Inflammatory macrophage (primary cell): Measurements from ENCODE around the gene LONP2.

Experiments used
- DNase-seq, 2 donors: peaks; one replicate each; pipeline ENCODE4 v3.0.0-alpha.2; 2020 to 2022
- total RNA-seq, 18 experiments: gene quantifications; one replicate each; lab custom pipeline; 2026; ENCODE audit warnings: mixed read lengths in 6 of 18, inconsistent platforms in 2 of 18; lab: John Stamatoyannopoulos, UW

LONP2 gene
- total RNA-seq = 56.0 to 155 (median 133) reads per million in 18 experiments

GRCh38 chr16:48244080-48244862 is at the start of gene LONP2:
LONP2 (plus strand) TSS chr16:48244300; CDS start chr16:48244389, 89 bp downstream.
- DNase-seq = peak; percentile 94 to 96

GRCh38 chr16:48194828-48195556 is 49.1 kb upstream of the LONP2 start:
- peak; percentile 10 to 11 for DNase-seq

- DNase-seq = no peak
Measured at GRCh38 chr16:48197294-48197693, 46.8 kb upstream of the LONP2 start.

GRCh38 chr16:48201515-48202201 is 42.4 kb upstream of the LONP2 start:
- peak; percentile 41 to 42 for DNase-seq

- DNase-seq = no peak
Measured at GRCh38 chr16:48203974-48204824, 39.9 kb upstream of the LONP2 start.

GRCh38 chr16:48204825-48205151 is 39.3 kb upstream of the LONP2 start:
- no peak for DNase-seq

- DNase-seq = no peak
Measured at GRCh38 chr16:48206594-48207242, 37.4 kb upstream of the LONP2 start.

GRCh38 chr16:48210747-48211146 is 33.4 kb upstream of the LONP2 start:
- no peak for DNase-seq

- DNase-seq = no peak
Measured at GRCh38 chr16:48212033-48212432, 32.1 kb upstream of the LONP2 start.

- no peak for DNase-seq
Measured at GRCh38 chr16:48215738-48216137, 28.4 kb upstream of the LONP2 start.

- no peak for DNase-seq
Measured at GRCh38 chr16:48217708-48218107, 26.4 kb upstream of the LONP2 start.

GRCh38 chr16:48218473-48218872 is 25.6 kb upstream of the LONP2 start:
- DNase-seq = no peak

- DNase-seq = no peak
Measured at GRCh38 chr16:48220891-48221290, 23.2 kb upstream of the LONP2 start.

- DNase-seq = no peak
Measured at GRCh38 chr16:48223490-48223889, 20.6 kb upstream of the LONP2 start.

- no peak for DNase-seq
Measured at GRCh38 chr16:48225456-48225855, 18.6 kb upstream of the LONP2 start.

- peak; percentile 45 to 46 for DNase-seq
Measured at GRCh38 chr16:48231727-48232492, 12.2 kb upstream of the LONP2 start.

GRCh38 chr16:48232493-48233040 is 11.5 kb upstream of the LONP2 start:
- no peak for DNase-seq

- DNase-seq = no peak
Measured at GRCh38 chr16:48234630-48235029, 9.5 kb upstream of the LONP2 start.

- DNase-seq = no peak
Measured at GRCh38 chr16:48235058-48235555, 9.0 kb upstream of the LONP2 start.

GRCh38 chr16:48235556-48236136 is 8.5 kb upstream of the LONP2 start:
- no peak for DNase-seq
